GM21423 (cell line): ENCODE data around the gene SLC37A1.
"Not testable (repeated sequence)": the region's sequence is repeated elsewhere in the genome, so short reads cannot be mapped to it uniquely, and the experiment has no call there.

Experiments
- ATAC-seq: cut with Tn5 transposase; IDR thresholded peaks from one replicate; pipeline ENCODE4 v1.9.1; 2021; ENCODE audit warnings: mild to moderate bottlenecking, moderate library complexity; ENCODE audit not compliant: unreplicated experiment

The SLC37A1 gene

DNA sequence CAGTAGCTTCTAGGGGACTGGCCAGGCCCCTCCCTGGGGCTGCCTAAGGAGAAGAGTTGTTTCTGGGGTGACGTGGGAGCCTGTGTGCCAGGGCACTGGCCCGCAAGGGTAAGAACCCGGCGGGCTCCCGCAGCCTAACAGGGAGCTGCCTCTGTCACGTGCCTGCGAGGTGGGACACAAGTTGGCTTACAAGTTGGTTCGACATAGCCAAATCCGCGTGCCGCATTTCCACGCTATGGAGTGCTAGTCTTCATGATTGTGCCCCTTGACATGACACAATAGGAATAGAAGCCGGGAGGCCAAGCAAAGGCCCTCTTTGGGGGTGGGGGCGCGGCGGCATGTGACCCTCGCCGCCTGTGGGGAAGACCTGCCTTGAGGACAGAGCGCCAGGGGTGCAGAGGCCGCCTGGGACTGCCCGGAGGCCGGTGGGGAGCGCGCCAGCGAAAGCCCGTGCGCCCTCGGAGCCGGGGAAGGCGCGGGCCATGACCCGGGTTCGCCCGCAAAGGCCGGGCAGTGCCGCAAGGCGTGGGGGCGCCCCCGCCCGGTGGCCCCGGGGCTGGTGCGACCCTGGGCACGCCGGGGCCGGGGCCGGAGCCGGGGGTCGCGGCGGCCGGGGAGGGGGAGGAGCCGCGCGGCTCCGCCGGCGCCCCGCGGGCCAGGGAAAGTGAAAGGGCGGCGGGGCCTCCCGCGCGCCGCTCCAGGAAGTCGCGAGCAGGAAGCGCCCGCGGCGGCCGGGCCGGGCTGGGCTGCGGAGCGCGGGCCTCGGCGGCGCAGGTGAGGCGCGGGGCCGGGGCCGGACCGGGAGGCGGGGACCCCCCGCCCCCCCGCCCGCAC is at the start of gene SLC37A1:
TSS of gene SLC37A1 (plus strand) at position 702 of the 834 bp plus-strand sequence. CDS start 4,603 bp downstream, outside the sequence.
- peak; percentile 42 for ATAC-seq

DNA sequence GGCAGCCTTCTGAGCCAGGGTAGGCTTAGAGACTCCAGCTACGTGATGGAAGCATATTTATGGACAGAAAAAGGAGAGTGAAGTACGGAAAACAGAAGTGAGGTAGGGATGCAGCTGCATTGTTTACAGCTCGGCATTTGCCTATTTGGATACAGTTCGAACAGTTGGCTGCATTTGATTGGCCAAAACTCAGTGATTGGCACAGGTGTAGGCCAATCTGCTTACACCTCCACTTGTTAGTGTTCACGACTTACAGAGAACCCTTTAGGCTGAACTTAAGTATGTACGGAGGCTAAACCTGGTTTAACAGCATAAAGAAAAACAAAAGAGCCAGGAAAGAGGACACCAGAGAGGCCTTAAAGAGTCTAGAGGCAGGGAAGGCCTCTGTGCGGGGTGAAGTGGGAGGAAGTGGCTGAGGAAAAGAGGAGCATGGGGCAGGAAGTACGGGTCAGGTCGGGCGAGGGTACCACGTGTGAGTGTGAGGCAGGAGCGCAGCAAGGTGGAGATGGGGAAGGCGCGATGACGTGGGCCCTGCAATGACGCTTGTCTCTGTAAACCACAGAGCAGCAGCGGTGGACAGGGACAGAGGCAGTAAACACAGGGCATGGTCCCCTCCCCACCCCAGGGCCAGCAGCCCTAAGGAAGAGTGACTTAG is 49.7 kb upstream of the SLC37A1 start:
- no peak for ATAC-seq

DNA sequence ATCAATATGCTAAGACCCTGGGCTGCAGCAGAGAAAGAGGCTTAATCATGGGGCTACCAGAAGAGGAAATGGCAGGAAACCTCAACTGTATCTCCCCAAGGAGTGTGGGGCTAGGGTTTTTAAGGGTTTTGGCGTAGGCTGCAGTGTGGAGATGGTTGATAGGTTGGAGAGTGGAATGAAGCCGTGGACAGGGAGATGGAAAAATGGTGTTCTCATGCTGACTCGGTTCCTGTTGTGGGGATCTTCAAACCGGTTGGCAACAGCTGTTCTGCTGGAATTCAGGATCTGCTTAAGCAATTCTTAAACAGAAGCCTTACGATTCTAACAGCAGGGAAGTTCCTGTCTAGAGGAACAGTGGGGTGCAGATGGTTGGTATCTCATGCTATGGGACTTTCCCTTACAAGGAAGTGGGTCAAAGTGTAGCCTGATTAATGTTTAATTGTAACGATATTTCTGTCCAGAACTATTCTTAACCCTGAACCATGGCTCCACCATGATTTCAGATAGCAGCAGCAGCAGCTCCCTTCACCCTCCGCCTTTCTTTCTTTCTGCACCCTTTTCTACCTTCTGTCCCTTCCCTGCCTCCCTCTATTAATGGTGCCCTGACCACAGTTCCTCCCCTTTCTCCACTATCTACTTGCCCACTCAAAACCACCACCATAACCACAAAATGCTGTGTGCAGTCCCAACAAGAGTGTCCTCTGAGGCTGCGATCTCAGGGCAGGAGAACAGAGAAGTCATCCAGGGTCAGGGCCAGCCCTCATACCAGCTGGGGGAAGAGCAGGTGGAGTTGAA is 48.4 kb upstream of the SLC37A1 start:
- ATAC-seq: peak; percentile 30

DNA sequence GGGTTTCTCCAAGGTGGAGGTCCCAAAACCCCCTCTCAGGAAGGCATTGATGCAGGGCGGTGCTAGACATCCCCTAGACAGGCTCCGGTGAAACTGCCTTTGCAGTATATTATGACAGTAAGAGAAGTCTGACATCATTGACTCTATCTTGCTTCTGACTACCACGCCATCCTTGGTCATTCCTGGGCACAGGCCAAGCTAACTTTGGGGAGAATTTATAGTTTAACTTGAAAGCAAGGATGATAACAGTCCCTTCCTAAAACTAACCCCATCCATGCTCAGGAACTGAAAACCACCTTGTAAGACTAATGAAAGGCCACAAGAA is 47.9 kb upstream of the SLC37A1 start:
- ATAC-seq: no peak

DNA sequence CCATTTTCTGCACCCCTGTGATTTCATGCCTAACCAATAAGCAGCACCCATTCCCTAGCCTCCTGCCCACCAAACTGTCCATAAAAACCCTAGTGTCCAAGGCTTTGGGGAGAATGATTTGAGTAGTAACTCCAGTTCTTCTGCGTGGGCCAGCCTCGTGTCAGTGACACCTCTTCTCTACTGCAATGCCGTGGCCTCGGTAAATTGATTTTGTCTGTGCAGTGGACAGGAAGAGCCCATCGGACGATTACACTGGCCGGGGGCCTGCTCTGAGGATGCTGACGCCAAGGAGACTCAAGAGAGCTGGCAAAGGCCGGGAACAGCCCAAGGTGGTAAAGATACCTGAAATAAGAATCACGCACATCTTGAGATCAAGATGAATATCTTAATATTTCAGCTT is 47.0 kb upstream of the SLC37A1 start:
- ATAC-seq: no peak

DNA sequence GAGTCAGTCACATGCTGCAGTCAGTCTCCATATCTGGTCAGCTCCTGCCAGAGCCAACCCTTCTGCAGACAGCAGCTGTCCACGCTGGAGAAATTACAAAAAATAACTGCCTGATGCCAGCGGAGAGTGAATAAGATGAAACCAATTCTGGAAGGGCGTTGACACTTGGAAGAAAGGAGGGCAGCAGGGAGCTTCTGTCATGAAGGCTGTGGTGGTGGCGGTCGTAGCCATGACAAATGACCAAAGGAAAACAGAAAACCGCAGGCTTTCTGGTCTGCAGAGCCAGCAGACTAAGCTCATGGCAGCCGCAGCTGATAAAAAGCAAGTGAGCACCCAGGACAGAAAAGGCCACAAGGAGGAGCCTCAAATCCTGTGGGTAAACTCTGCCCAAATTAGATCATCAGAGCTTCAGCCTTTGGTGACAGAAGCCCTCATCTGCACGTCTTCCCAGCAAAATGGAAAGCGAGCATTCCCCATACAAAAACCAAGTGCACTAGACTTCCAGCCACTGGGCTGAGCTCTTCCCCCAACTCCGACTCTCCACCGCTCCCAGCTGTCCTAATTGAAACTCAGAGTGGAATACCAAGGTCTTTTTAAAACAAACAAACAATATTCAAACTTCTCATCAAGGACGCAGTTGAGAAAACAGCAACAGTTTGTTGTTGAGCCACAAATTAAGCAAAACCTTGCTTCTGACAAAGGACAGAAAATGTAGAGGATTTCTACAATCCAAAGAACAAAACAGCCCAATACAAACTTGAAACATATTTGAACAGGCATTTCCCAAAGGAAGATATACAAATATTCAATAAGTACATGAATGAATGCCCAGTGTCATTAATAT is 46.3 kb upstream of the SLC37A1 start:
- no peak for ATAC-seq

DNA sequence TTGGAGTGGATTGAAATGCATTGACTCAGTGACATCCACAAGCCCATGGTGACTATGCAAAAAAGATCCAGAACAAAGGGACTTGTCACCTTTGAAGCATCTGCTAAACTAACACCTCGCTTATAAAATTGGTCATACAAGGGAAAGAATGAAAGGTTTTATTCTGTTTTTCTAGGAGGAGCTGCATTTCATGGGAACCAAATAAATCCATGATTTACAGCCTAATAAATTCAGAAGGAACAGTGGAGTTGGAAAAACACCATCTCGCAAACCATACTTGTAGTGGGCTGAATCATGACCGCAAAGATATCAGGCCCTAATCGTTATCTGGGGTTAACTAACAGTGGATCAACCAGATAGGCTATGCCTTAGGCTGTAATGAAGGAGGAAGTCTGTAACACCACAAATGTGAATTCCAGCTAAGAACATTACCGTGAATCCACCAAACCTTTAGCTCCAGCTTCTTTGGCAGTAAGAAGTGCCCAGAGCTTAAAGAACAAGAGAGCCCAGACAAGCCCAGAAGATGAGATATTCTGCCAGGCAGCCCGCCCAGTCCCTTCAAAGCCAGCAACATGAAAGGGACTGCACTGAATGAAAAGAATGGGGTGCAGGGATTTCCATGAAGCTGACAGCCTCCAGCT is 45.0 kb upstream of the SLC37A1 start:
- ATAC-seq: no peak

DNA sequence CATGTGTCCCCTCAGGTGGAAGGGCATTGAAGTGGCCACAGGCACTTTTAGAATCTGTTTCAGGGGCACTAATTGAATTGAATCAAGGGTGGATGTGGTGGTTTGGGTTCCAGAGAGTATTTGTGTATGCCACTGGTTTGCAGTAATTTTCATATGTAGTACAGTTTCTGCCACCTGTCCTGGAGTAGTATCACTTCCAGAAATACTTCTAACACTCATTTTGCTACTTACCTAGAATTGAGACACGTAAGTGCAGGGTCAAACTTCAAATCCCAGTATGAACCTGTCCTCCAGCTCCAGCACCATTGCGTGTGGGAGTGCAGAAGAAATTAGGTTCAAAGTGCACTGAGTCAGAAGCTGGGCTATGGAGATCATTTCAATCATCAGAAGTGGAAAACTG is 44.4 kb upstream of the SLC37A1 start:
- no peak for ATAC-seq

DNA sequence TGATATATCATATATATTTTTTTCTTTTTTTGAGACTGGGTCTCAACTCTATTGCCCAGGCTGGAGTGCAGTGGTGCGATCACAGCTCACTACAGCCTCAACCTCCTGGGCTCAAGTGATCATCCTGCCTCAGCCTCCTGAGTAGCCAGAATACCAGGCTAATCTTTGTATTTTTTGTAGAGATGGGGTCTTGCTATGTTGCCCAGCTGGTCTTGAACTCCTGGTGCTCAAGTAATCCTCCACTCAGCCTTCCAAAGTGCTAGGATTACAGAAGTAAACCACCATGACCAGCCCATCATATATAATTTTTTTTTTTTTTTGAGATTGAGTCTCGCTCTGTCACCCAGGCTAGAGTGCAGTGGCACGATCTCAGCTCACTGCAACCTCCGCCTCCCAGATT is 43.9 kb upstream of the SLC37A1 start:
- ATAC-seq: not testable (repeated sequence)

DNA sequence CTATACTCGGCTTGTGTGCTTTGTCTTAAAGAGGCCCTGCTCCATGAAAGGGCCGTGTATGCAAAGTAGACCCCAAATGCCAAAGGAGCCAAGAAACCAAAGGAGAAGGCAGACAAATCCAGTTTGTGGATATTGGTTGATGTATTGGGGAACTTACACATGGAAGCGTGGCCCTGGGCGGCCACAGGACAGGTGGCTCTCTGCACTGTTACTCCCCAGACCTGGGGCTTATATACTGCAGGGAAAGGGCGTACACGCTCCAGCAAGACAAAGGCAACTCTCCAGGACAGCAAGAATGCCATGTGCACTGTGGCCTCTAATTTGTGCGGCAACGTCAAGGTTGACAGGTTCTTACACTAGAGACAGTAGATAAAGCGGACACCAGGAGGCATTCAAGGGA is 42.4 kb upstream of the SLC37A1 start:
- ATAC-seq: no peak

DNA sequence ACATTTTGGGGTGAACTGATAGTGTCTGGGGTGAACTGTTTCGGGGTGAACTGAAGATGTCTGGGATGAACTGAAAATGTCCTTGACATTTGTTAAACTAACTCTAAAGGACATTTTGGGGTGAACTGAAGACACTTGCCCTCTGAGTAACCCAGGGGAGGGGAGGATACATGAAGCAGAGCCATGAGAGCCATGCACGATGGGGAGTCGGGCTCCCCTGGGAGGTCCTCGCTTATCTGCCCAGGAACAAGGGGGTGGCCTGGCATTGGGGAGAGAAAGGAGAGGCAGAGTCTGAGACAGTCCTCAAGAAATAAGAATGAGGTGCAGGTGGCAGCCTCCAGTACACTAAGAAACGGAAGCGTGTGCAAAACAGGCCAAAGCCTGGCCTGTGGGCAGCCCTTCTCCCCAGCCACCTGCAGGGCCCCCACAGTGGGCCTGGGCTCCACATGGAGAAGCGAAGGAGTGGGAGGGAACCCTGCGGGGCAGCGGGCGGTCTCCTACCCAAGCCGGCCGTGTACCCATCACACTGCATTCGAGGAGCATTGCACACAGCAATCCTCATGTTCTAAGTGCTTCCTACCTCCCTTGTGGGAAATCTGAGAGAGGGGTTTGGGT is 41.8 kb upstream of the SLC37A1 start:
- no peak for ATAC-seq

DNA sequence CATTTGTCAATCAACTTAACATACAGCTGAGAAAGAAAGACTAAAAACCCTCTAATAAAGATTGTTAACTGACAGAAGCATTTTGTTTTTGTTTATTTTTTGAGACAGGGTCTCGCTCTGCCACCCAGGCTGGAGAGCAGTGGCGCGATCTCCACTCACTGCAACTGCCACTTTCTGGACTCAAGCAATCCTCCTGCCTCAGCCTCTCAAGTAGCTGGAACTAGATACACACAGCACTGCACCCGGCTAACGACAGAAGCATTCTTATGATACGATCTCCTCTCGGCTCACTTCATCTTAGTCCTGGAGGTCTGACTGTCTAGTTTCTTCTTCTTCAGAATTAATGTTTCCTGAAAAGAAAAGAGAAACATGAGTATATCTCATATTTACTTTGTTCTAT is 41.1 kb upstream of the SLC37A1 start:
- no peak for ATAC-seq

DNA sequence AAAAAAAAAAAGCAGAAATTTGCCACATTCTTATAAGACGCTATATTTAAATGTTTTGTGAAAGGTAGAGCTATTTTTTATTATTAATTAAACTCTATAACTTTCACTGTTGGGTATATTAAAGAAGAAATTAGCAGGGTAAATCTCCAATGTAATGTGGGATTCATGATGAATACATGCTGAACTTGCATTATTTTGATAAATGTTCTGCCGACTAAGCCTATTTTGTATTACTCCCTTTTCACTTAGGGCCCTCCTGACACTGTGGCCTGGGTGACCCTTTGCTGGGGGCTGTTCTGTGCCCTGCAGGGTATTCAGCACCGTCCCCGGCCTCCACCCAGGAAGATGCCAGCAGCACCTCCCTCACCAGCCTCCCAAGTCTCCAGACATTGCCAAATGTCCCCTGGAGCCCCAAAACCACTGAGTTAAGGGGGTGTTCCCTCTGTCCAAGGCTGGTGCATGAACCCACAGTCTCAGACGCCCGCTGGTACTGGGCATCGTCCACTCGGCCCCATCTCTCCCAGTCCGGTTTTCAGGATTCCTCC is 40.1 kb upstream of the SLC37A1 start:
- no peak for ATAC-seq

DNA sequence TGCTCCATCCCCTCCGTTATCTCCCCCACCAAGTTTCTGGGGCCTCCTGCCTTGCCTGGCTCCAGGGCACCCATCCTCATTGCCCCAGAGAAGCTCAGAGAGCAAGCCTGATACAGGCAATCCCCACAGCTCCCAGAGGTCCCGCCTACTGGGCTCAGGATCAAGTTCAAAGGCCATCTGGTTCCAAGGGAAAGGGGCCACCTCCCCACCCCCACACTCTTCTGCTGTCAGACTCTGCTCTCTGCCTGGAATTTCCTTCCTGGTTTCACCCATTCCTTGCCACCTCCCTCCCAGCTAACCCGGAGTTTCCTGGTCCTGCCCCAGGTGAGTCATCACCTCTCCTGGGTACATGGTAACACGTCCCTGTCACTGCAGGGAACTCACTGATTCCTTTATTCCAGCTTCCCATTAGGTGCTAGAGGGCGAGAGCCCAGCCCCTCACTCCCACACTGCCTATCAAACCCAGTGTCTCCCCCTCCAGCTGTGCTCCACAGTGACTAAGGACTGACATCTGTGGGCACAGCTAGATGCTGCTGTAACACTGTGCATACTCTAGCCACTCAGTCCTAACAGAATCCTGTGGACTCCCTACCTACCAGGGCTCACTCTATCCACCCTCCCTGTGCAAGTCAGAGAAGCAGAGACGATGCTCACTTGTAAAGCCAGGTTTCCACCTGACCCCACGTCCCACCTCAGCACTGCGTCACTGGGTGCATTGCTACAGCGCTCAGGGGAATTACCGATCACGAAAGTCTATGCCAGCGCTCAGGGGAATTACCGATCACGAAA is 39.4 kb upstream of the SLC37A1 start:
- no peak for ATAC-seq

DNA sequence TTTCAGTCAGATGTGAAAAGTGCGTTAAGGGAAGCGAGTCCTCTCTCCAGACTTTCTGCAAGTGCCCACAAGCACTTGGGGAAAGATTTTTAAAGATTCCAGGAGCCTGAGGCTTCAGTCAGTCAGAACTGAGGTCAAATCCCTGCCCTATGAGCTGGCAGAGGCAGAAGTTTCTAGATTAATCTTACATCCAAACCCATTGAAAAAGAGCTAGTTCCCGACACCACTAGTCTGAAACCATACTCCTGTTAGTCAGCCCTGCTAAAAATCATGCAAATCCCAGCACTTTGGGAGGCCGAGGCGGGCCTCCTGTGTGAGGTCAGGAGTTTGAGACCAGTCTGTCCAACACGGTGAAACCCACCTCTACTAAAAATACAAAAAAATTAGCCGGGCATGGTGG is 38.6 kb upstream of the SLC37A1 start:
- ATAC-seq: no peak

DNA sequence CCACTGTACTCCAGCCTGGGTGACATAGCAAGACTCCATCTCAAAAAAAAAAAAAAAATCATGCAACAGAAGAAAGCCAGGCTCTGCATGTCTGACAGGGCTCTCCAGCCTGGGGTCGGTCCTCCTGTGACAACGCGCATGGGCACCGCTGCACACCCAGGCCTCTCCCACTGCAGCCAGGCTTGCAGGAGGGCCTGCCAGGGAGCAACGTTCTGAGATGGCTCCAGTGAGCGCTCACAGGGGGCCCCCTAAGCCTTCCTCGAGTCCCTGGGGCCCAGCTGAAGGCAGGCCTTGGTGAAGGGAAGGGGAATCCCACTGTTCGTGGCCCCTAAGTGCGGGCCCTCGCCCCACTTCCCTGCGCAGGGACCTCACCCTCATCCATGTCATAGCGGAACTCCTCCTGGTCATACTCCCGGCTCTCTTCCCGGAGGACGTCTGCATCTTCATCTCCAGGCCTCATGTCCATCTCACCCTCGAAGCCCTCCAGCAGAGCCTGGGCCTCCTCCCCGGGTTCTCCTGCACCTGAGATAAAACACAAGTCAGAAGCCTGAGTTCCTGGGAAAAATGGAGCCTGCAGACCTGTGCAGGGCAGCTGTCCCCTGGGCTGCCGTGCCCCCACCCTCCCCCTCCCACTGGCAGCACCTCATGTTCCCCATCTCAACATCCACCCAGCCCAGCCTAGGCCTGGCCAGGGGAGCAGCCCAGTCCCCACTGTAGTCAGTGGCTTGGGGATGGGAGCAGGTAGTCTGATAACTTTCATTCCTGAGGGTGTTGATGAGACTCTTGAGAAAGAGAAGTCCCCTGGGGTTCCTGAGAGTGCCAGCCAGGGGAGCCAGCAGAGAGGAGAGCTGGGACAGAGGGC is 37.9 kb upstream of the SLC37A1 start:
- no peak for ATAC-seq

DNA sequence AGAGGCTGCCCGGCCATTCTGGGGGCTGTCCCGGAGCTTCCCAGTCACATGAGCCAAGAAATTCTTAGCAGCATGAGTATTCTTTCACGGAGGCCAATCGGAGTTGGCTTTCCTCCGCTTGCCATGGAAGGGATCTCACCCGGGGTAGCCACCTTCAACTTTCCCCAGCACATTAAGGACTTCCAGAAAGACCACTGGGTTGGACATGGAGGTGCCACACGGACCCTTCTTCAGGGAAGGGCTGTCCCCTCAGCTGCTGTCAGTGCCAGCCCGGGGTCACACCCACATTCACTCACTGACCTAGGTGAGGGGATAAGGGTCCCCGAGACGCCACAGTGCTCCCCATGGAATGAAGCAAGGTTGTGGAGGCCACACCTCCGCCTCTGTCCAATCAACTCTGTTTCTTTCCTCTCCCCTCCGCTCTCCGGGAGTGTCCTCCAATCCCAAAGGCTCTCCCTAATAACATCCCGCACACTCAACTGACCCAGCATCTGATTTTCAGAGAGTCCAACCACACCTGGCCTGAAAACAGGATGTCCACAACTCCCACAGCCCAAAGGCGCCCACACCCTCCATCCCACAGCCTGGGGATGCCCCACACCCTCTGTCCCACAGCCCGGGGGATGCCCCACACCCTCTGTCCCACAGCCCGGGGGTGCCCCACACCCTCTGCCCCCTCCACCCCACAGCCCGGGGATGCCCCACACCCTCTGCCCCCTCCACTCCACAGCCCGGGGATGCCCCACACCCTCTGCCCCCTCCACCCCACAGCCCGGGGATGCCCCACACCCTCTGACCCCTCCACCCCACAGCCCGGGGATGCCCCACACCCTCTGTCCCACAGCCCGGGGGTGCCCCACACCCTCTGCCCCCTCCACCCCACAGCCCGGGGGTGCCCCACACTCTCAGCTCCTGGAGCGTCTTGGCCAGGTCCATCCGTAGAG is 37.0 kb upstream of the SLC37A1 start:
- no peak for ATAC-seq
